Naive thymus-derived CD4-positive, alpha-beta T cell (primary cell): ENCODE data around the gene FLAD1. TPM values are rescaled to one million over a fixed set of nuclear protein-coding genes. Genes with fewer than 3 reads are reported as not detected.

Experiments used
- ATAC-seq: fragments of 150-1000 bp; cut with Tn5 transposase; 2 replicates; pipeline ENCODE4 v1.10.0; 2021; ENCODE audit warnings: mild to moderate bottlenecking, moderate library complexity
- CTCF ChIA-PET: fragments of 350-600 bp; sonication (Branson Sonifier 250); formaldehyde crosslinking; loops from one replicate; lab custom pipeline; 2021; ENCODE audit warnings: antibody characterized with exemption; lab: Charles Lee
- POLR2A ChIA-PET: fragments of 350-600 bp; sonication (Branson Sonifier 250); formaldehyde crosslinking; loops from one replicate; lab custom pipeline; 2021; ENCODE audit warnings: antibody characterized with exemption, inconsistent platforms; lab: Charles Lee
- DNase-seq, 9 donors: peaks; one replicate each; pipeline versions ENCODE4 v3.0.0 to v3.0.0-alpha.2; 2020 to 2022; ENCODE audit warnings: mixed read lengths in 1 of 9
- H3K27ac ChIP-seq: one replicate; pipeline ENCODE4 v1.7.0; 2013; ENCODE audit warnings: mild to moderate bottlenecking, low read depth, low read length, moderate library complexity
- H3K27me3 ChIP-seq, 2 donors: one replicate each; pipeline ENCODE4 v1.7.0; 2013; ENCODE audit warnings: low read length in 2 of 2, mild to moderate bottlenecking in 2 of 2, moderate library complexity in 2 of 2; ENCODE audit not compliant: control insufficient read depth in 2 of 2, insufficient read depth in 2 of 2
- H3K36me3 ChIP-seq, 3 experiments: 1 replicate in 2 of 3; 2 replicates in 1 of 3; pipeline ENCODE4 v1.7.0; 2013; ENCODE audit warnings: low read length in 3 of 3, mild to moderate bottlenecking in 3 of 3, moderate library complexity in 1 of 3; ENCODE audit not compliant: insufficient read depth in 3 of 3, control insufficient read depth in 2 of 3
- H3K4me1 ChIP-seq, 2 donors: one replicate each; pipeline ENCODE4 v1.7.0; 2013; ENCODE audit warnings: low read length in 2 of 2, mild to moderate bottlenecking in 2 of 2, moderate library complexity in 1 of 2; ENCODE audit not compliant: control insufficient read depth in 2 of 2, insufficient read depth in 2 of 2
- H3K4me3 ChIP-seq: 2 replicates; pipeline ENCODE4 v1.7.0; 2013; ENCODE audit warnings: mild to moderate bottlenecking, low read length
- H3K9me3 ChIP-seq, 3 experiments: 1 replicate in 2 of 3; 2 replicates in 1 of 3; pipeline ENCODE4 v1.7.0; 2013; ENCODE audit warnings: low read length in 3 of 3; ENCODE audit not compliant: control insufficient read depth in 2 of 3
- H3K27ac Mint-ChIP-seq, 9 donors: one replicate each; pipeline ENCODE4 v1.8.0; 2020 to 2022; ENCODE audit warnings: mixed read lengths in 9 of 9, mild to moderate bottlenecking in 8 of 9, moderate library complexity in 5 of 9, inconsistent platforms in 2 of 9
- H3K27me3 Mint-ChIP-seq, 5 donors: one replicate each; pipeline ENCODE4 v1.8.0; 2021 to 2022; ENCODE audit warnings: mixed read lengths in 5 of 5, mild to moderate bottlenecking in 1 of 5
- H3K36me3 Mint-ChIP-seq, 5 donors: one replicate each; pipeline ENCODE4 v1.8.0; 2020 to 2022; ENCODE audit warnings: mixed read lengths in 5 of 5, mild to moderate bottlenecking in 3 of 5, inconsistent platforms in 1 of 5
- H3K4me1 Mint-ChIP-seq, 7 donors: one replicate each; pipeline ENCODE4 v1.8.0; 2020 to 2022; ENCODE audit warnings: mixed read lengths in 7 of 7, mild to moderate bottlenecking in 3 of 7, inconsistent platforms in 1 of 7
- H3K4me3 Mint-ChIP-seq, 10 donors: one replicate each; pipeline ENCODE4 v1.8.0; 2020 to 2022; ENCODE audit warnings: mild to moderate bottlenecking in 10 of 10, mixed read lengths in 10 of 10, moderate library complexity in 6 of 10, inconsistent platforms in 2 of 10
- H3K9me3 Mint-ChIP-seq, 11 donors: one replicate each; pipeline ENCODE4 v1.8.0; 2020 to 2022; ENCODE audit warnings: mixed read lengths in 11 of 11, mild to moderate bottlenecking in 4 of 11, inconsistent platforms in 1 of 11, moderate library complexity in 1 of 11
- intact Hi-C, 2 donors: fragments of 100-400 bp; cut with micrococcal nuclease; formaldehyde crosslinking; loops; one replicate each; pipeline ENCODE4 v1.15.1; 2023
- polyA plus RNA-seq, 2 donors: library from polyadenylated mRNA; unstranded; fragments of 300-500 nt; fragmentation: Illumina TruSeq; gene quantifications; one replicate each; pipeline ENCODE4 v1.2.3, GENCODE V29; 2021
- total RNA-seq, 6 experiments: library from RNA in 5 of 6; stranded (reverse) in 5 of 6; gene quantifications; 1 replicate in 5 of 6; 2 replicates in 1 of 6; pipeline ENCODE4 v1.2.3 and lab custom pipeline; 2021 to 2026

Gene FLAD1
- total and polyA plus RNA-seq, 7 experiments from 2014 or later, result 24.4 to 50.2 (median 45.8) TPM

- no peak for ATAC-seq
- no peak for DNase-seq
- peaks cover 3 to 44% (median 10%) of the 10 kb centered on the region in 3 experiments for H3K36me3 ChIP-seq
- no peak overlapping the region for H3K4me3 ChIP-seq
- H3K27ac ChIP-seq, result no peak overlapping the region
- no peaks in the 10 kb centered on the region for H3K27me3 Mint-ChIP-seq
- H3K4me1 ChIP-seq, result peaks cover 5 to 8% of the 10 kb centered on the region in 2 donors
- no peaks in the 10 kb centered on the region for H3K9me3 ChIP-seq
- H3K4me1 Mint-ChIP-seq, result peaks cover 12 to 24% (median 18%) of the 10 kb centered on the region in 7 donors
- ChIA-PET CTCF (interaction anchor here (0.6 to 17.9 kb wide), 3 partner anchors 24 to 587 kb away, joined by 3 to 291 read pairs (median 3); no protein-coding TSS in a partner anchor), POLR2A (interaction anchor here (0.8 to 1.1 kb wide), 2 partner anchors 29 to 34 kb away, joined by 3 to 4 read pairs; partner anchors contain the start of genes PBXIP1 and PYGO2)
- H3K36me3 Mint-ChIP-seq, result peaks cover 0 to 20% (median 10%) of the 10 kb centered on the region in 5 donors
- intact Hi-C loops, result no loop called here
- no peak overlapping the region for H3K4me3 Mint-ChIP-seq
- no peaks in the 10 kb centered on the region for H3K9me3 Mint-ChIP-seq
- H3K27me3 ChIP-seq, result no peaks in the 10 kb centered on the region
- no peak overlapping the region for H3K27ac Mint-ChIP-seq
Measured at GRCh38 chr1:154990276-154990675, 7.1 kb downstream of the FLAD1 start.

- POLR2A ChIA-PET, result interaction anchor here (0.6 to 18.2 kb wide), 7 partner anchors 8 to 56 kb away, joined by 3 to 270 read pairs (median 5); partner anchors contain the start of gene FLAD1
Measured at GRCh38 chr1:154992721-154993571, 9.8 kb downstream of the FLAD1 start.

GRCh38 chr1:154993572-154994268, 10.6 kb downstream of the FLAD1 start, which contains the start of gene LENEP:
Gene LENEP, plus strand, starts transcription at chr1:154993586. Its CDS starts 22 bp downstream, at chr1:154993608.
- Mint-ChIP-seq H3K27me3 (no peaks in the 10 kb centered on the region), H3K4me1 (peaks cover 16 to 34% (median 32%) of the 10 kb centered on the region in 7 donors), H3K4me3 (no peak within 1 kb of the TSS), H3K27ac (no peak within 1 kb of the TSS), H3K36me3 (peaks cover 0 to 17% (median 5%) of the 10 kb centered on the region in 5 donors), H3K9me3 (no peaks in the 10 kb centered on the region)
- intact Hi-C loops, result no loop called here
- ATAC-seq (no peak), DNase-seq (no peak)
- Histone ChIP-seq H3K27ac (no peak within 1 kb of the TSS), H3K9me3 (no peaks in the 10 kb centered on the region), H3K4me3 (no peak within 1 kb of the TSS), H3K4me1 (peaks cover 4 to 13% of the 10 kb centered on the region in 2 donors), H3K36me3 (peaks cover under 1 to 24% (median 3%) of the 10 kb centered on the region in 3 experiments), H3K27me3 (no peaks in the 10 kb centered on the region)
- ChIA-PET CTCF (interaction anchor here (1.0 to 17.9 kb wide), 7 partner anchors 11 to 64 kb away, joined by 3 to 291 read pairs (median 5); partner anchors contain the start of genes FLAD1, PBXIP1 and PMVK), POLR2A (interaction anchor here (0.7 to 18.2 kb wide), 13 partner anchors 8 to 57 kb away, joined by 3 to 270 read pairs (median 4); partner anchors contain the start of genes CKS1B, FLAD1, PMVK and PYGO2)

More at GRCh38 chr1:154992721-154993571, 9.8 kb downstream of the FLAD1 start:
- H3K4me1 Mint-ChIP-seq, result peaks cover 16 to 35% (median 28%) of the 10 kb centered on the region in 7 donors
- ATAC-seq, result no peak
- H3K27ac Mint-ChIP-seq, result no peak overlapping the region
- H3K9me3 Mint-ChIP-seq, result no peaks in the 10 kb centered on the region
- Histone ChIP-seq H3K4me3 (no peak overlapping the region), H3K27ac (no peak overlapping the region), H3K9me3 (no peaks in the 10 kb centered on the region), H3K4me1 (peaks cover 5 to 8% of the 10 kb centered on the region in 2 donors), H3K36me3 (peaks cover 3 to 32% (median 10%) of the 10 kb centered on the region in 3 experiments), H3K27me3 (no peaks in the 10 kb centered on the region)
- CTCF ChIA-PET, result interaction anchor here (1.0 to 17.9 kb wide), 5 partner anchors 14 to 57 kb away, joined by 3 to 291 read pairs (median 5); partner anchors contain the start of gene PMVK
- H3K4me3 Mint-ChIP-seq, result no peak overlapping the region
- no peak for DNase-seq
- no peaks in the 10 kb centered on the region for H3K27me3 Mint-ChIP-seq
- intact Hi-C loops, result no loop called here
- peaks cover 0 to 20% (median 7%) of the 10 kb centered on the region in 5 donors for H3K36me3 Mint-ChIP-seq

- intact Hi-C loops, result no loop called here
- H3K9me3 Mint-ChIP-seq, result no peaks in the 10 kb centered on the region
- peaks cover 0 to 12% (median 2%) of the 10 kb centered on the region in 5 donors for H3K36me3 Mint-ChIP-seq
- ATAC-seq, result no peak
- Histone ChIP-seq H3K36me3 (peaks cover 0 to 19% (median 3%) of the 10 kb centered on the region in 3 experiments), H3K27me3 (no peaks in the 10 kb centered on the region), H3K4me1 (peaks cover 3 to 13% of the 10 kb centered on the region in 2 donors), H3K27ac (no peak overlapping the region), H3K4me3 (no peak overlapping the region), H3K9me3 (no peaks in the 10 kb centered on the region)
- ChIA-PET POLR2A (interaction anchor here (0.7 to 18.2 kb wide), 11 partner anchors 10 to 58 kb away, joined by 3 to 270 read pairs (median 4); partner anchors contain the start of genes CKS1B, FLAD1, PMVK and PYGO2), CTCF (interaction anchor here (1.0 to 17.9 kb wide), 7 partner anchors 11 to 63 kb away, joined by 3 to 291 read pairs (median 5); partner anchors contain the start of genes FLAD1, PBXIP1 and PMVK)
- H3K4me3 Mint-ChIP-seq, result no peak overlapping the region
- H3K27ac Mint-ChIP-seq, result no peak overlapping the region
- no peaks in the 10 kb centered on the region for H3K27me3 Mint-ChIP-seq
- no peak for DNase-seq
- H3K4me1 Mint-ChIP-seq, result peaks cover 16 to 34% (median 31%) of the 10 kb centered on the region in 7 donors
Measured at GRCh38 chr1:154994269-154994587, 11.1 kb downstream of the FLAD1 start.

GRCh38 chr1:154994591-154994990, 11.4 kb downstream of the FLAD1 start:
- intact Hi-C loops, result no loop called here
- Mint-ChIP-seq H3K4me1 (peaks cover 13 to 32% (median 28%) of the 10 kb centered on the region in 7 donors), H3K9me3 (no peaks in the 10 kb centered on the region), H3K27me3 (no peaks in the 10 kb centered on the region), H3K4me3 (no peak overlapping the region), H3K27ac (peak overlapping the region in 2 of 9 donors; percentile 6 to 16), H3K36me3 (peaks cover 0 to 9% (median 2%) of the 10 kb centered on the region in 5 donors)
- POLR2A ChIA-PET, result interaction anchor here (0.7 to 18.2 kb wide), 11 partner anchors 10 to 58 kb away, joined by 3 to 270 read pairs (median 4); partner anchors contain the start of genes CKS1B, FLAD1, PMVK and PYGO2
- ATAC-seq (no peak), DNase-seq (no peak)
- Histone ChIP-seq H3K9me3 (no peaks in the 10 kb centered on the region), H3K27me3 (no peaks in the 10 kb centered on the region), H3K4me1 (peaks cover 3 to 11% of the 10 kb centered on the region in 2 donors), H3K36me3 (peaks cover 0 to 15% (median 3%) of the 10 kb centered on the region in 3 experiments), H3K4me3 (no peak overlapping the region), H3K27ac (no peak overlapping the region)
- CTCF ChIA-PET, result interaction anchor here (1.4 to 17.9 kb wide), 5 partner anchors 12 to 63 kb away, joined by 4 to 291 read pairs (median 5); partner anchors contain the start of genes FLAD1 and PBXIP1
